DMS153 (cell line): ENCODE results near the gene USP2.

Experiments used
- DNase-seq: peaks from one replicate; lab custom pipeline; 2025; lab: John Stamatoyannopoulos, UW

USP2 gene

DNA sequence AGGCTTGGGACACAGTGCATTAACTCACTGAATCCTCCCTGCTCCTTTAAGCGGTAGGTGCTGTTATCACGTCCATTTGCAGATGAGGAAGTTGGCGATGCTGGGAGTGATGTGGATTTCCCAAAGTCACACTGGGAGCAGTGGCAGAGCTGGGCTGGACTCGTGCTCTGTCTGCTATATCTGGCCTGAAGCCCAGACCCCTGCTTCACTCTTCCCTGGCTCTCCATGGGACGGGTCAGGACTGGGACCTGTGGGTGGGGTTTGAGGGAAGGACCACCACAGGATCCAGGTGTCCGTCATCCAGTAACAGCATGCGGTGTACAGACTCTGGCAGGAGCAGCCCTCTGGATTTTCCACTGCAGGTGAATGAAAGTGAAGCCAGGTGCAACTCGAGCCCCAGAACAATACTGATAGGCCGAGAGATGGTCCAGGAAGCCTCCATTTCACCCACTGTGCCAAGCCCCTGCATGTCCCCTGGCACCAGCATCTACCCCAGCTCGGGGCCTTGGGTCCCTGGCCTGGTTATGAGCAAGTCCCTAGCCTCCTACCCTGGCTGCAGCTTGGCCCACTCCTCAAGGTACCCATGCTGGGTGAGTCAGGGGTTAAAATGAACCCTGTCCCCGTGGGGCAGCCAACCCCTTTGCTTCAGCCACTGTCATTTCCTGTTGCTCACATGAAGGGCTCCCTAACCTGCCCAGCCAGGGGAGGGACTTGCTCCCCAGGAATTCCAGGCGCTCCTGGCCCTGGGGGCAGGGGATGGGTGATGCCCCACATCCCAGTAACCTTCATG lies 4.2 kb downstream of the USP2 start:
- DNase-seq = no peak

DNA sequence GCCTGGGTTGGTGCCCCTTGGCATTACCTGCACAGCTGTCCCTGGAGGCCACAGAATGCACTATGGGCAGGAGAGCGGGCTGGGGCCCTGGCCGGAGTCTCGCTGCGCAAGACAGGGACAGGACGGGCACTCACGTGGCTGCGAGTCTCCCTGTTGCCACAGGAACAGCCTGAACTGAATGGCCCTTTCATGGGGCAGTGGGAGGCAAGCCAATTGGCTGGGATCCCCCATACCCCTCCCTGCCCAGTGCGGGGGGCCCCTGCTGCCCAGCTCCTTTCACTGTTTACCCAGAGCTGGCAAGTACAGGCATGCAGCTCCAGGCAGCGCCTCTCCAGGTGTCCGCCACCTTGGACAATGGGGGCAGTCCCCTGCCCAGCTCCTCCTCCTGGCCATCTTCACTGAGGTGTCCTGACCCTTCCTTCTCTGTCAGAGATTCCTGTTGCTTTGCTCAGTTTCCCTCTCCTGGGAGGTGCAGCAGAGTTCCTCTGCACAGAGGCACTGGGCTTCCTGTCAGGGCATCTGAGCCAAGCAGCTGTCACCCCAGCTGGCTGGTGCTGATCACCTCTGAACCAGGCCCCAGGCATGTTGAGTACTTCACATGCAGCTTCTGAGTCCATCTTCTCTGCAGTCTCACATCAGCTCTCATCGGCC lies 5.2 kb downstream of the USP2 start:
- DNase-seq = peak; percentile 69

DNA sequence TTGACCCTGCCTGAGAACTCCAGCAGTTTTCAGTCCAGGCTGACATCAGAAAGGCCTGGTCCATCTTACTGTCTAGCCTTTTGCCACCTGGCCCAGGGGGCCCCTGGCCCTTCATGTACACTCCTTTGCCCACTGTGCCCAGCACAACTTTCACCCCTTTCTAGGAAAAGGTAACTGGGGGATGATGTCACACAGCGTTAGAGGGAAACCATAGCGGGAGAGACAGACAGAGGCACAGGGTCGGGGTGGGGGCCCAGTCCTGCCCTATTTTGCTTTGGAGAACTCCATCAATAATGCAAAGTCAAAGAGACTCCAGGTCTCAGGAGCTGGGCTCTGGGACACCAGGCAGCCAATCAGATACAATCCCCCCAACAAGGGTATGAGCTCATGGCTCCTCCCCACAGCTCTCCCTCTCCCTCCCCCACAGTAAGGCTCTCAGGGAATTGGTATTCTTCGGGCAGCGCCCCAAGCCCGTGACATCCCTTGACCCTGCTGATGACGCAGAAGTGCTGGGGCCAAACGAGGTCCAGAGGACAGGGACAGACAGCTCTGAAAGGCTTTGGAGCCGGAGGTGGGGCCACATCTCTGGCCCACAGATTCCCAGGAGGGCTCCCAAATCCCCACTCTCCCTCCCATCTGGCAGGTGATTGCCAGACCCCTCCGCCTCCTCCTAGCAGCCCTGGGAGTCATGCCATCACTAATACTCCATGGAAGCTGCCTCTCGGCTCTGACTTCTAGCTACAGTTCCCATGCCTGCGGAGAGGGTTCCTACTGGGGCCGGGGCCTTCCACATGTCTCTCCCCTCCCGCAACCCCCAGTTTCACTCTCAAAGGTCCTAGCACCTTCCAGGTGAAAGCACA lies 5.9 kb downstream of the USP2 start:
- DNase-seq = no peak

DNA sequence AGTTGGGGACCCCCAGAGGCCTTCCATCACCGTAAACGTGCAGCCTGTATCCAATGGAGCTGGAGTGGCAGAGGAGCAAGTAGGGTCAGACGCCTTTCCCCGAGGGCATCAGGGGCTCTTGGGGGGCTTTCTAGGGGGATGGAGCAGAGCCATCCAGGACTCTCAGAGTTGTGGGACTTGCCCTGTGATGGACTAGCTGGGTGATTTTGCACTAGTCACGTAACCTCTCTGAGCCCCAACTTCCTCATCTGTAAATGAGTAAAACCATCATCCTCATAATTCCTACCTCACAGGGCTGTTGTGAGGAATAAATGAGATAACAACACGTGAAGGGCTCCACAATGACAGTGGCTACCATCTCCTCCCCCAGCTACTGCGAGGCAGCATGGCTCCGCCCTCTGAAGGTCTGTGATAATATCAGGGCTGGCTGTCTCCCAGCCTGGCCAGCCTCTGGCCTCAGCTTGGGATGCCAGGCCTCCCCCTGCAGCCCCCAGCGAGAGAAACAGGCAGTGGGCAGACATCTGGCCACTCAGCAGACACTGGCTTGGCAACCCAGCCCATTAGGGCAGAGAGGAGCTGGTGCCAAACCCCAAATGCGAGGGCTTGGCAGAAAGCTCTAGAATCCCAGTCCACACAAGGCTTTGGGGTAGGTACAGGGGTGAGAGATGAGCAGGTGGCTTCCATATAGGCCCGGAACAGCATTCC lies 6.7 kb downstream of the USP2 start:
- no peak for DNase-seq

- DNase-seq = peak; percentile 57
These were observed 7.4 kb downstream of the USP2 start for GRCh38 chr11:119373921-119374631.

- no peak for DNase-seq
These were observed 8.2 kb downstream of the USP2 start for GRCh38 chr11:119373059-119373920.

DNA sequence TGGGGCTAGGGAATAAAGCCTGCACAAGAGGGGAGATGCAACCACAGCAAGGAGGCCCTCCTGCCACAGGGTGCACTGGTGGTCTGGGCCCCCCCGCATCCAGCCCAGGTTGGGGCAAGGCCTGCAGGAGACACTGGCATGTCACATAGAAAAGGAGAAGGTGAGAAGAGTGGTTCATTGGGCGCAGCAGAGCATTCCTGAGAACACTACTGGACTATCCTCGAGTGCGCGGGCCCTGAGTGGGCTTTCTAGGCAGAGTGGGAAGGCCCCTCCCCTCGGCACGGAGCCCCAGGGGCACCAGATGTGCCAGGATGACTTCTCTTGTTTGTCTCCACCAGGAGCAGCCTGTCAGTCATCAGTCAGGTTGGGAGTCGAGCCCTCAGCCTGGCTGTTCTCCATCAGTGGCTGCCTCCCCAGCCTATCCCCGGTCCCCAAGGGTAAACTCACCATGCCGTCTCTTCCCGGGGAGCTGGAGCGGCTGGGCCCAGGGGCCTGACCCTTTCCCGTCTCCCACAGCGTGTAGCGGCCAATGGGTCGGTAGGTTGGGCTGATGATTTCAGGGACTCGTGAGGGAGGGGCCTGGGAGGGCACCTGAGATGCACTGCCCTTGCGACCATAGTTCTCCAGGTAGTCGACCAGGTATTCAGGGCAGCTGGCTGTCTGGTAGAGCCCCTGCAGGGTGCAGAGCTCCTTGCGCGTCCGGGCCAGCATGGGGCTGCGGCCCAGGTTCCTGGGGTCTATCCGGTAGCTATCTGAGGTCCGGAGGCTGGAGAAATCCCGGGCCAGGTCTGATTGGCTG lies 9.0 kb downstream of the USP2 start:
- no peak for DNase-seq

DNA sequence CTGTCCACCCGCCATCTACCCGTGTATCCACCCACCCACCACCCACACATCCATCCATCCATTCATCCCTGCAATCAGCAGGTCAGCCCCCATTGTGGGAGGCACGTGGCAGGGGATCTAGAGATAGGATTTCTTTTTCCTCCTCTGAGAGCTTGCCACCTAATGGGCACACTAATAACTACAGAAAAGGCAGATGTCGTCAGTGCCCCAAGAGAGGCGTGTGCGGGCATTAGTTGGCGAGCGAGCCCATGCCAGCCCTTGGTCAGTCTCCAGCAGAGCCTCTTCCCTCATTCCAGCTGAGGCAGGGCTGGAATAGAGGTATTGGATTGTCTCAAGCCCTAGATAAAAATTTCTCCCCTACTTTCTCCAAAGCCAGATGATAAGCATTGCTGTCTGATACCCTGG lies 9.7 kb downstream of the USP2 start:
- peak; percentile 14 for DNase-seq

- no peak for DNase-seq
These were observed 10.4 kb downstream of the USP2 start for GRCh38 chr11:119371067-119371601.

GRCh38 chr11:119370486-119371046 lies 10.9 kb downstream of the USP2 start:
- no peak for DNase-seq

DNA sequence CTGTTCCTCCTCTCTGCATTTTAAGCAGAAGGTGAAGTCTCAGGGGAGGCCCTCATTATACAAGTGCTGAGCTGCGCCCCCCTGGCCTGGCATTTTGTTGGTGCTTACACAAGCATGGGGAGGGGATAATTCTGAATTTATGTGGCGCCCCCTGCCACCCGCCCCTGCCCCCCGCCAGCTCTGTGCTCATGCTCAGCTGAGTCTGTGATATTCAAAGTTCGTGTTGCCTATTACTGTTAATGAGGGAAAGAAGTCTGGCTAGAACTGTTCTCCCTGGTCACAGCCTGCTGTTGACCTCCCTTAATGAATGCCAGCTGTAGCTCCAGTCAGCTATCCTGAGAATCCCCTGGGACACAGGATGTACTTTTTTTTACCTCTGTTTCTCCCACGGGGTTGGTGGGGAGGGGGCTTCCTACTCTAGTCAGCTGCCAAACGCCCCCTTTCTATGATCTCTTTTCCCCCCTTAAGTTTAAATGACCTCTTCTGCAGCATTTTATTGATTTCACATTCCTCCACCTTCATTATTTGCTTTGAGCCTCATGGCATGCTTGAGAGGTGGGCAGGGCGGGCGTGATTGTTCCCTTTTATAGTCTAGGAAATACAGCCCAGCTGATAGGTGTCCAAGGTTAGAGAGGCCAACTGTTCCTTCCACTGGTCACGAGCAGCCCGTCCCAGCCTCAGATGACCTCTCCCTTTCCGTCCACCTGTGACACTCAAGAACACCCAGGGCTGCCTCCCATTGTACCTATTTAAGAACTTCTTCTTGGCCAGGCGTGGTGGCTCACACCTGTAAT lies 12.2 kb downstream of the USP2 start:
- no peak for DNase-seq

- no peak for DNase-seq
These were observed 13.1 kb downstream of the USP2 start for GRCh38 chr11:119368121-119369034.

GRCh38 chr11:119367661-119368120 lies 13.8 kb downstream of the USP2 start:
- DNase-seq = no peak

DNA sequence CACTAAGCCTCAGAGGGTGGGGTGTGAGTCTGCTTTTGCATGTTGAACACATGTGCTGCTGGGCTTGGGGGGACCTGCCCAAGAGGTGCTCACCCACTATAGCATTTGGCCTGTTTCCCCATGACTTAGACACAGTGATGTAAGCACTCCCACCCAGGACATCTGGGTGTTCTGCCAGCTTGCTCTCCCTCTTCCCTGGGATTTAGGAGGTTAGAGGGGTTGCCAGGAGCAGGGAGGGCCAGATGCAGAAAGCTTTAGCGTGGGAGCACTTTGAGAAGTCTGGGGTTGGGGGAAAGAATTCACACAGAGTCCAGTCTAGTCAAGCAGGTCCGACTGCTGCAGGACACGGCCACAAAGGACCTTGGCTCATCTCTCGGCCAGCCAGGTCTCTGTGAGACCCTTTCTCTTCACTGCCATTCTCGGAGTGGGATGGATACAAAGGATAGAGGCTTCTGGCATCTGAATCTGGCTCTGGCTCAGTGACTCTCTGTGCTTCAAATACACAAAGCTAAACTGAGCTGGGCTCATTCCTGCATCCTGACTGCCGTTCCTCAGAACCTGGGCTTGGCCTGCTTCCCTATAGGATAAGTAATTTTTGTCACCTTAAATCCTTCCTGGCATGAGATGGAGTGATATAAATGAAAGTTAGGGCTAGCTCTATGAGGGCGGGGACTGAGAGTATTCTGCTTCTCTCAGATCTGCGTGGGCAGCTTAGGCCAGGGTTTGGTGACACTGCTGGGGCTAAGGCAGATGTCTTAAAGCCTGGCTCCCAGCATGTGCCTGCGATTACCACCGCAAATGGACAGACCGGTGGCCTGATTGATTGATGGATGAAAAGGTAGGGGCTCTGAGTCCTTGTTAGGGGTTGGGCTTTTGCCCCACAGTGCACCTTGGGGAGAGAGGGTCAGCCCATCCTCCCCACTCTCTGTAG lies 14.5 kb downstream of the USP2 start:
- no peak for DNase-seq

DNA sequence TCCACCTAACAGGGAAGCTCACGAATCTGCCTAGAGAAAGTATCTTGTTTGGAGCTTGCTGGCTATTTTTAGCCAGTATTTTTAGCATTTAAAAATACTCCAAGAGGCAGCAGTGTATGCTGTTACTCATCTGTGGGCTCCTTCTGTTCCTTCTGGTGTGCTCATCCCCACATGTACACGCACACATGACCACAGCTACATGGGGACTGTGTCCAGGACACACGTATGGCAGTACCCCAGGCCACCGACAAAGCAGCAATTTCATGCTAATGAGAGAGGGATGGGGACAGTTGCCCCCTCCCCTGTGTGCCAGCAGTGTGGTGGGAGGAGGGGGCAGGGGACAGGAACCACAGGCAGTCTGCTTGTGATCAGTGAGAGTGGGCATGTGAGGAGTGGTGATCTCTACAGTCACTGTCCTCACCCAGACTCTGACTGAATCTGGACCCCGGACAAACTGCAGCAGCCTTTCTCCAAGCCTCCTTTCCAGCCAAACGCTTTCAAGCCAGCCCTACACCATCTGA lies 16.4 kb downstream of the USP2 start:
- DNase-seq = no peak
